HepG2 (cell line): ENCODE results near the gene TBC1D16. TPM values are rescaled to one million over a fixed set of nuclear protein-coding genes. Genes with fewer than 3 reads are reported as not detected.

Experiments
- DPF2 ChIP-seq: sonication (generic); formaldehyde crosslinking; IDR thresholded peaks from 2 replicates; pipeline ENCODE4 v1.4.0; 2020; ENCODE audit warnings: mild to moderate bottlenecking, low read depth, missing genetic modification reagents, borderline replicate concordance
- HIVEP1 ChIP-seq: sonication (generic); formaldehyde crosslinking; IDR thresholded peaks from 2 replicates; pipeline ENCODE4 v1.4.0; 2020; ENCODE audit warnings: mild to moderate bottlenecking, missing genetic modification reagents
- KLF15 ChIP-seq: sonication (generic); formaldehyde crosslinking; IDR thresholded peaks from 2 replicates; pipeline ENCODE4 v1.8.1; 2023; ENCODE audit warnings: borderline replicate concordance, mild to moderate bottlenecking, inconsistent platforms, missing genetic modification reagents, mixed read lengths
- KLF6 ChIP-seq: IDR thresholded peaks from 2 replicates; pipeline ENCODE4 v1.8.0; 2016; ENCODE audit warnings: missing biosample characterization, missing genetic modification reagents
- MEIS2 ChIP-seq: sonication (generic); formaldehyde crosslinking; IDR thresholded peaks from 2 replicates; pipeline ENCODE4 v1.9.0; 2021; ENCODE audit warnings: mild to moderate bottlenecking, missing genetic modification reagents
- NR2C2 ChIP-seq: sonication (generic); formaldehyde crosslinking; IDR thresholded peaks from 2 replicates; pipeline ENCODE4 v1.4.0; 2020; ENCODE audit warnings: missing genetic modification reagents, mild to moderate bottlenecking, moderate library complexity, borderline replicate concordance
- NRL ChIP-seq: sonication (generic); formaldehyde crosslinking; IDR thresholded peaks from 2 replicates; pipeline ENCODE4 v1.5.0; 2020; ENCODE audit warnings: missing genetic modification reagents, mild to moderate bottlenecking, moderate library complexity, borderline replicate concordance
- TARDBP ChIP-seq: sonication (generic); formaldehyde crosslinking; IDR thresholded peaks from 2 replicates; pipeline ENCODE4 v1.8.0; 2022; ENCODE audit warnings: mild to moderate bottlenecking, missing genetic modification reagents
- TCF12 ChIP-seq, 2 experiments: fragments of 450-650 bp in 1 of 2; sonication (generic) in 1 of 2; formaldehyde crosslinking in 1 of 2; IDR thresholded peaks; 2 replicates each; pipeline versions ENCODE4 v1.6.1 to v1.8.0; 2017 to 2022; ENCODE audit warnings: antibody characterized with exemption in 1 of 2, mild to moderate bottlenecking in 1 of 2, missing genetic modification reagents in 1 of 2, moderate library complexity in 1 of 2
- ZMYM3 ChIP-seq: sonication (generic); formaldehyde crosslinking; IDR thresholded peaks from 2 replicates; pipeline ENCODE4 v1.5.1; 2020; ENCODE audit warnings: mild to moderate bottlenecking, missing genetic modification reagents
- ZNF24 ChIP-seq: fragments of 450-650 bp; IDR thresholded peaks from 2 replicates; pipeline ENCODE4 v1.6.1; 2017; ENCODE audit warnings: antibody characterized with exemption, mild to moderate bottlenecking
- ZNF615 ChIP-seq: sonication (generic); formaldehyde crosslinking; IDR thresholded peaks from 2 replicates; pipeline ENCODE4 v1.5.0; 2020; ENCODE audit warnings: mild to moderate bottlenecking, missing genetic modification reagents, borderline replicate concordance
- ZSCAN9 ChIP-seq: IDR thresholded peaks from 2 replicates; pipeline ENCODE4 v1.6.1; 2016; ENCODE audit warnings: borderline replicate concordance
- polyA plus RNA-seq, 8 experiments: library from polyadenylated mRNA; depleted of rRNA in 3 of 8; stranded (reverse) in 7 of 8; unstranded in 1 of 8; fragments of >200 nt; fragmentation: Illumina TruSeq in 4 of 8; extraction: Trizol in 4 of 8; gene quantifications; 2 replicates each; pipeline versions ENCODE4 v1.2.1 to v1.2.3, GENCODE V29; 2011 to 2016; ENCODE audit warnings: low read depth in 4 of 8, missing spikeins in 1 of 8, mixed read lengths in 1 of 8; ENCODE audit not compliant: insufficient read depth in 1 of 8
- total RNA-seq, 5 experiments: library from RNA; depleted of rRNA; stranded (reverse); fragments of >200 nt; fragmentation: Illumina TruSeq; extraction: Trizol; gene quantifications; 2 replicates each; pipeline ENCODE4 v1.2.3, GENCODE V29; 2016; ENCODE audit warnings: low read depth in 1 of 5
- TF ChIP-seq, protein P1 (sequence below): sonication (generic); formaldehyde crosslinking; IDR thresholded peaks from 2 replicates; pipeline ENCODE4 v1.4.0; 2020; ENCODE audit warnings: missing genetic modification reagents
- TF ChIP-seq, protein P2 (sequence below): IDR thresholded peaks from 2 replicates; pipeline ENCODE4 v1.6.1; 2016; ENCODE audit warnings: low read depth
- TF ChIP-seq, protein P3 (sequence below): sonication (generic); formaldehyde crosslinking; IDR thresholded peaks from 2 replicates; pipeline ENCODE4 v1.5.1; 2020; ENCODE audit warnings: missing genetic modification reagents, mild to moderate bottlenecking, borderline replicate concordance

TBC1D16 gene
- total and polyA plus RNA-seq, 2 of the 13 experiments (the other 11 are each of a cell fraction or from before 2014, with no cell fraction given), result 14.9 to 24.9 TPM

DNA sequence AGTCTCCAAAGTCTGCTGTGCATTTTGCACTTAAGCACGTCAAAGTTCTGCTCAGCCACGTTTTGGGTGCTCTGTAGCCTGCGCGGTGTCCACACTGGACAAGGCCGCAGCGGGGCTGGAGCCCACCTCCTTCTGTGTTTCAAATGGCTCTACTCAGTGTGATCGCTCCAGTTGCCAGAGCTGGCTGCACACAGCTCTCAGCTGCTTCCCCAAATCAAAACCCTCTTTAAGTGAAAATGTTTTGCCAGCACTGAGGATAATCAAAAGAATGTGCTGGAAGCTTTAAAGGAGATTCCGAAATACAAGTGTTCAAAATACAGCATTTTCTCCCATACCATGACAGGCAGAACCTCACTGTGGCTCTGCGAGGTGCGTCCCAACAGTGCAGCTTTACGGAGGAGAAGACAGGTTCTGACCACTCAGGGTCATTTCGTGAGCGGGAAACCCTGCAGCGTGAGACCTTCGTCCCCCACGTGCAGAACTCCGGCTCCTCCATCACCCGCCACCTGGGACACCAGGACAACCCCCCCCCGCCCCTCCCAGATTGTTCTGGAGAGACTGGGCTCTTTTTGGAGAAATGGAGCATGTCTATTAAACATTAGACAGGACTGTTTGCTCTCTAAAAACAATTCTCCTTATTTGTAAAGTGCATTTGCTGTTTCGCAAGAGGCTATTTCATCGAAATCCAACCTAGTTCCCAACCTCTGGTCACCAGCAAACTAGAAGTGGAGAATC lies 16.6 kb downstream of the TBC1D16 start (continued):
- no peak for TF ChIP-seq TCF12 (IDR thresholded peaks at IDR 0.05)
- no peak for TF ChIP-seq TCF12 (CRISPR knock-in tag; IDR thresholded peaks at IDR 0.05)
- 0 out of 2 replicates have a peak, but pooled peaks have one; percentile 26 for TF ChIP-seq HIVEP1
- TF ChIP-seq, protein P1, sequence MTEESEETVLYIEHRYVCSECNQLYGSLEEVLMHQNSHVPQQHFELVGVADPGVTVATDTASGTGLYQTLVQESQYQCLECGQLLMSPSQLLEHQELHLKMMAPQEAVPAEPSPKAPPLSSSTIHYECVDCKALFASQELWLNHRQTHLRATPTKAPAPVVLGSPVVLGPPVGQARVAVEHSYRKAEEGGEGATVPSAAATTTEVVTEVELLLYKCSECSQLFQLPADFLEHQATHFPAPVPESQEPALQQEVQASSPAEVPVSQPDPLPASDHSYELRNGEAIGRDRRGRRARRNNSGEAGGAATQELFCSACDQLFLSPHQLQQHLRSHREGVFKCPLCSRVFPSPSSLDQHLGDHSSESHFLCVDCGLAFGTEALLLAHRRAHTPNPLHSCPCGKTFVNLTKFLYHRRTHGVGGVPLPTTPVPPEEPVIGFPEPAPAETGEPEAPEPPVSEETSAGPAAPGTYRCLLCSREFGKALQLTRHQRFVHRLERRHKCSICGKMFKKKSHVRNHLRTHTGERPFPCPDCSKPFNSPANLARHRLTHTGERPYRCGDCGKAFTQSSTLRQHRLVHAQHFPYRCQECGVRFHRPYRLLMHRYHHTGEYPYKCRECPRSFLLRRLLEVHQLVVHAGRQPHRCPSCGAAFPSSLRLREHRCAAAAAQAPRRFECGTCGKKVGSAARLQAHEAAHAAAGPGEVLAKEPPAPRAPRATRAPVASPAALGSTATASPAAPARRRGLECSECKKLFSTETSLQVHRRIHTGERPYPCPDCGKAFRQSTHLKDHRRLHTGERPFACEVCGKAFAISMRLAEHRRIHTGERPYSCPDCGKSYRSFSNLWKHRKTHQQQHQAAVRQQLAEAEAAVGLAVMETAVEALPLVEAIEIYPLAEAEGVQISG, result peak; percentile 76
- no peak for TF ChIP-seq ZMYM3 (CRISPR knock-in tag)
- TF ChIP-seq KLF15, result 0 out of 2 replicates have a peak, but pooled peaks have one; percentile 50
- TF ChIP-seq, protein P2, sequence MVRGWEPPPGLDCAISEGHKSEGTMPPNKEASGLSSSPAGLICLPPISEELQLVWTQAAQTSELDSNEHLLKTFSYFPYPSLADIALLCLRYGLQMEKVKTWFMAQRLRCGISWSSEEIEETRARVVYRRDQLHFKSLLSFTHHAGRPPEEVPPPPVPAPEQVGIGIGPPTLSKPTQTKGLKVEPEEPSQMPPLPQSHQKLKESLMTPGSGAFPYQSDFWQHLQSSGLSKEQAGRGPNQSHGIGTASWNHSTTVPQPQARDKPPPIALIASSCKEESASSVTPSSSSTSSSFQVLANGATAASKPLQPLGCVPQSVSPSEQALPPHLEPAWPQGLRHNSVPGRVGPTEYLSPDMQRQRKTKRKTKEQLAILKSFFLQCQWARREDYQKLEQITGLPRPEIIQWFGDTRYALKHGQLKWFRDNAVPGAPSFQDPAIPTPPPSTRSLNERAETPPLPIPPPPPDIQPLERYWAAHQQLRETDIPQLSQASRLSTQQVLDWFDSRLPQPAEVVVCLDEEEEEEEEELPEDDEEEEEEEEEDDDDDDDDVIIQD (CRISPR knock-in tag), result no peak
- TF ChIP-seq, protein P3, sequence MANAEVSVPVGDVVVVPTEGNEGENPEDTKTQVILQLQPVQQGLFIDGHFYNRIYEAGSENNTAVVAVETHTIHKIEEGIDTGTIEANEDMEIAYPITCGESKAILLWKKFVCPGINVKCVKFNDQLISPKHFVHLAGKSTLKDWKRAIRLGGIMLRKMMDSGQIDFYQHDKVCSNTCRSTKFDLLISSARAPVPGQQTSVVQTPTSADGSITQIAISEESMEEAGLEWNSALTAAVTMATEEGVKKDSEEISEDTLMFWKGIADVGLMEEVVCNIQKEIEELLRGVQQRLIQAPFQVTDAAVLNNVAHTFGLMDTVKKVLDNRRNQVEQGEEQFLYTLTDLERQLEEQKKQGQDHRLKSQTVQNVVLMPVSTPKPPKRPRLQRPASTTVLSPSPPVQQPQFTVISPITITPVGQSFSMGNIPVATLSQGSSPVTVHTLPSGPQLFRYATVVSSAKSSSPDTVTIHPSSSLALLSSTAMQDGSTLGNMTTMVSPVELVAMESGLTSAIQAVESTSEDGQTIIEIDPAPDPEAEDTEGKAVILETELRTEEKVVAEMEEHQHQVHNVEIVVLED, result no peak
- TF ChIP-seq ZNF24, result no peak
- peak; percentile 72; the same call in 1 of the 2 replicates for TF ChIP-seq NRL
- peak; percentile 54; the same call in 1 of the 2 replicates for TF ChIP-seq NR2C2
- no peak for TF ChIP-seq DPF2 (CRISPR knock-in tag)
- peak; percentile 28; the same call in 1 of the 2 replicates for TF ChIP-seq ZSCAN9 (CRISPR knock-in tag)
- no peak for TF ChIP-seq ZNF615 (CRISPR knock-in tag)
- TF ChIP-seq MEIS2 (CRISPR knock-in tag), result no peak
- 0 out of 2 replicates have a peak, but pooled peaks have one; percentile 27 for TF ChIP-seq TARDBP (CRISPR knock-in tag)
- TF ChIP-seq KLF6 (CRISPR knock-in tag), result no peak
